Measurements from ENCODE around the gene MCCD1. TPM values are rescaled to one million over a fixed set of nuclear protein-coding genes. Genes with fewer than 3 reads are reported as not detected.

The MCCD1 gene
- total RNA-seq, 1 donor from 2014 or later: not detected

- DNase-seq: no peak
Observed at GRCh38 chr6:31513456-31514165, 15.2 kb upstream of the MCCD1 start.

- DNase-seq: no peak
Observed at GRCh38 chr6:31521835-31522234, 6.9 kb upstream of the MCCD1 start.

- DNase-seq: no peak
Observed at GRCh38 chr6:31525553-31525931, 3.2 kb upstream of the MCCD1 start.

- no peak for DNase-seq
Observed at GRCh38 chr6:31525932-31526591, 2.7 kb upstream of the MCCD1 start.

GRCh38 chr6:31528307-31528777 is 420 bp upstream of the MCCD1 start:
- DNase-seq: no peak

- no peak for DNase-seq
Observed at GRCh38 chr6:31529329-31530150, 778 bp downstream of the MCCD1 start.

- DNase-seq: no peak
Observed at GRCh38 chr6:31530659-31531058, 1.9 kb downstream of the MCCD1 start.

- no peak for DNase-seq
Observed at GRCh38 chr6:31531162-31531561, 2.4 kb downstream of the MCCD1 start.

GRCh38 chr6:31531771-31532643 is 3.2 kb downstream of the MCCD1 start:
- DNase-seq: no peak

GRCh38 chr6:31532644-31533454 is 4.1 kb downstream of the MCCD1 start:
- no peak for DNase-seq

- DNase-seq: no peak
Observed at GRCh38 chr6:31533455-31533841, 4.7 kb downstream of the MCCD1 start.

- DNase-seq: no peak
Observed at GRCh38 chr6:31534011-31534410, 5.2 kb downstream of the MCCD1 start.

- no peak for DNase-seq
Observed at GRCh38 chr6:31534521-31535040, 5.8 kb downstream of the MCCD1 start.

- no peak for DNase-seq
Observed at GRCh38 chr6:31535538-31536324, 7.0 kb downstream of the MCCD1 start.

GRCh38 chr6:31538805-31539400 is 10.1 kb downstream of the MCCD1 start:
- no peak for DNase-seq

- DNase-seq: no peak
Observed at GRCh38 chr6:31540640-31541039, 11.9 kb downstream of the MCCD1 start.

GRCh38 chr6:31541059-31541657 is 12.4 kb downstream of the MCCD1 start:
- no peak for DNase-seq

GRCh38 chr6:31541658-31542521 is 13.1 kb downstream of the MCCD1 start, which contains the start of gene DDX39B:
Gene DDX39B, minus strand, starts transcription at chr6:31542003. Its CDS starts 1,471 bp downstream, at chr6:31540532.
- DNase-seq: peak; percentile 90
